ES-I3 (cell line): ENCODE results near the gene TMPRSS9.
"Not testable (repeated sequence)": the region's sequence is repeated elsewhere in the genome, so short reads cannot be mapped to it uniquely, and the experiment has no call there.

Source experiments
- H3K36me3 ChIP-seq: 2 replicates; pipeline ENCODE4 v1.6.1; 2013; ENCODE audit warnings: mild to moderate bottlenecking, low read length, control low read depth, moderate library complexity; ENCODE audit not compliant: insufficient read depth
- H3K4me1 ChIP-seq: 2 replicates; pipeline ENCODE4 v1.6.1; 2013; ENCODE audit warnings: mild to moderate bottlenecking, control low read depth, low read length; ENCODE audit not compliant: insufficient read depth
- H3K9ac ChIP-seq: 2 replicates; pipeline ENCODE4 v1.6.1; 2013; ENCODE audit warnings: low read depth, mild to moderate bottlenecking, low read length, moderate library complexity
- H3K9me3 ChIP-seq: 2 replicates; pipeline ENCODE4 v1.6.1; 2013; ENCODE audit warnings: mild to moderate bottlenecking, low read length, moderate library complexity; ENCODE audit not compliant: control insufficient read depth, insufficient read depth

TMPRSS9 gene

GRCh38 chr19:2455851-2456570 lies 95.9 kb downstream of the TMPRSS9 start:
- Histone ChIP-seq H3K4me1 (peaks cover 11% of the 10 kb centered on the region; the same call in 1 of the 2 replicates), H3K9ac (peak overlapping the region; percentile 82), H3K36me3 (no peaks in the 10 kb centered on the region; the same call in 1 of the 2 replicates), H3K9me3 (no peaks in the 10 kb centered on the region)

DNA sequence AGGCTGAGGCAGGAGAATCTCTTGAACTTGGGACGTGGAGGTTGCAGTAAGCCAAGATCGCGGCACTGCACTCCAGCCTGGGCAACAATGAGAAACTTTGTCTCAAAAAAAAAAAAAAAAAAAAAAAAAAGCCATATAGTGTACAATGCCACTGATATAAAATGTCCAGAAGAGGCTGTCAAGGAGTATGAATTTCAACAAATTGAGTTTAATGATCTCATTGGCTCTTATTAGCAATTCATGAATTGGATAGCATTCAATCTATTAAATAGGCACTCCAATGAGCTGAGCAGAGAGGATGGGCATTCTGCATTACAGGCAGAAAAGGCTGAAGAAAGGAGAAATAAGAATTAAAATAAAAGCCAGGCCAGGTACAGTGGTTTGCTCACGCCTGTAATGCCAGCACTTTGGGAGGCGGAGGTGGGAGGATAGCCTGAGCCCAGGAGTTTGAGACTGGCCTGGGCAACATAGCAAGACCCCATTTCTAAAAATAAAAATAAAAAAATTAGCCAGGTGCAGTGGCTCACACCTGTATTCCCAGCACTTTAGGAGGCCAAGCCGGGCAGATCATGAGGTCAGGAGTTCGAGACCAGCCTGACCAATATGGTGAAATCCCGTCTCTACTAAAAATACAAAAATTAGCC lies 97.5 kb downstream of the TMPRSS9 start:
- Histone ChIP-seq H3K9me3 (no peaks in the 10 kb centered on the region), H3K4me1 (peaks cover 11% of the 10 kb centered on the region; the same call in 1 of the 2 replicates), H3K9ac (peak overlapping the region; percentile 28; the same call in 1 of the 2 replicates), H3K36me3 (no peaks in the 10 kb centered on the region)

DNA sequence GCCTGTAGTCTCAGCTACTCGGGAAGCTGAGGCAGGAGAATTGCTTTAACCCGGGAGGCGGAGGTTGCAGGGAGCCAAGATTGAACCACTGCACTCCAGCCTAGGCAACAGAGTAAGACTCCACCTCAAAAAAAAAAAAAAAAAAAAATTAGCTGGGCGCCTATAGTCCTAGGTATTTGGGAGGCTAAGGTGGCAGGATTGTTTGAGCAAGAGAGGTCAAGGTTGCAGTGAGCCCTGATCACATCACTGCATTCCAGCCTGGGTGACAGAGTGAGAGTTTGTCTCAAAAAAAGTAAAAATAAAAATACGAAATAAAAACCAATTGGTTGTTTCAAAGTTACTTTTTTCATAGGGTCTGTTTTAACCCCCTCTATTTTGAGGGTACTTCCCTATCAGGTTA lies 98.0 kb downstream of the TMPRSS9 start:
- Histone ChIP-seq H3K9me3 (no peaks in the 10 kb centered on the region), H3K9ac (no peak overlapping the region), H3K36me3 (no peaks in the 10 kb centered on the region), H3K4me1 (peaks cover 10% of the 10 kb centered on the region; the same call in 1 of the 2 replicates)

- not testable (repeated sequence) for H3K36me3 ChIP-seq, H3K4me1 ChIP-seq, H3K9ac ChIP-seq, H3K9me3 ChIP-seq
These were observed 98.7 kb downstream of the TMPRSS9 start for GRCh38 chr19:2458776-2459175.

DNA sequence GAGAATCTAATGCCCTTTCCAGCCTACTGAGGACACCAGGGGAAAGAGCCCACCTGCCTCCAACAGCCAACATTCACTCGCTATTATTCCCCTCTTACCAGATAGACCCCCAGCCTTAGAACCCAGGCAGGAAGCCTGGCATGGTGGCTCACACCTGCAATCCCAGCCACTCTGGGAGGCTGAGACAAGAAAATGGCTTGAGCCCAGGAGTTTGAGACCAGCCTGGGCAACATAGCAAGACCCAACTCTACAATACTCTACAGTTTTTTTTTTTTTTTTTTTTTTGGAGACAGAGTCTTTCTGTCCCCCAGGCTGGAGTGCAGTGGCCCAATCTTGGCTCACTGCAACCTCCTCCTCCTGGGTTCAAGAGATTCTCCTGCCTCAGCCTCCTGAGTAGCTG lies 100.2 kb downstream of the TMPRSS9 start:
- Histone ChIP-seq H3K4me1 (no peaks in the 10 kb centered on the region), H3K9ac (no peak overlapping the region), H3K9me3 (no peaks in the 10 kb centered on the region), H3K36me3 (no peaks in the 10 kb centered on the region)

GRCh38 chr19:2461751-2462634 lies 101.9 kb downstream of the TMPRSS9 start:
- no peaks in the 10 kb centered on the region for H3K4me1 ChIP-seq
- no peaks in the 10 kb centered on the region for H3K9me3 ChIP-seq
- H3K36me3 ChIP-seq: no peaks in the 10 kb centered on the region
- peak overlapping the region; percentile 59; the same call in 1 of the 2 replicates for H3K9ac ChIP-seq

GRCh38 chr19:2462635-2463421 lies 102.8 kb downstream of the TMPRSS9 start:
- Histone ChIP-seq H3K36me3 (no peaks in the 10 kb centered on the region), H3K4me1 (no peaks in the 10 kb centered on the region), H3K9ac (peak overlapping the region; percentile 59; the same call in 1 of the 2 replicates), H3K9me3 (no peaks in the 10 kb centered on the region)

DNA sequence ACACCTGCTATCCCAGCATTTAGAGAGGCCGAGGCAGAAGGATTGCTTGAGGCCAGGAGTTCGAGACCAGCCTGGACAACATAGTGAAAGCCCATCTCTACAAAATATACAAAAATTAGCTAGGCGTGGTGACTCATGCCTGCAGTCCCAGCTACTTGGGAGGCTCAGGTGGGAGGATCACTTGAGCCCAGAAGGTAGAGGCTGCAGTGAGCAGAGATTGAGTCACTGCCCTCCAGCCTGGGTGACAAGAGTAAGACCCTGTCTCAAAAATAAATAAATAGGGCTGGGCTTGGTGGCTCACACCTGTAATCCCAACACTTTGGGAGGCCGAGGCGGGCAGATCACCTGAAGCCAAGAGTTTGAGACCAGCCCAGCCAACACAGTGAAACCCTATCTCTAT lies 103.6 kb downstream of the TMPRSS9 start:
- not testable (repeated sequence) for H3K9ac ChIP-seq, H3K36me3 ChIP-seq, H3K4me1 ChIP-seq, H3K9me3 ChIP-seq

DNA sequence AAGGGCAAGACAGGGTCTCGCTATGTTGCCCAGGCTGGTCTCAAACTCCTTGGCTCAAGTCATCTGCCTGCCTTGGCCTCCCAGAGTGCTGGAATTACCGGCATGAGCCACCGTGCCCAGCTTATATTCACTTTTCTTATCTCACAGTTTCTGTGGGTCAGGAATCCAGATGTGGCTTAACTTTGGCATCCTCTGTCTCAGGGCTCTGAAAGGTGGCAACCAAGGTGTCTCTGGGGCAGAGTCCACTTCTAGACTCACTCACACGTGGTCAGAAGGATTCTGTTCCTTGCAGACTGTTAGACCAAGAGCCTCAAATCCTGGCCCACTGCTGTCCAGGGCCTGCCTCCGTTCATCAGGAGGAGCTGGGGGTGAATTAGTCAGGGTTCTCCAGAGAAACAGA lies 104.3 kb downstream of the TMPRSS9 start:
- H3K9ac ChIP-seq: no peak overlapping the region
- peaks cover 4% of the 10 kb centered on the region for H3K4me1 ChIP-seq
- H3K36me3 ChIP-seq: no peaks in the 10 kb centered on the region
- H3K9me3 ChIP-seq: no peaks in the 10 kb centered on the region

DNA sequence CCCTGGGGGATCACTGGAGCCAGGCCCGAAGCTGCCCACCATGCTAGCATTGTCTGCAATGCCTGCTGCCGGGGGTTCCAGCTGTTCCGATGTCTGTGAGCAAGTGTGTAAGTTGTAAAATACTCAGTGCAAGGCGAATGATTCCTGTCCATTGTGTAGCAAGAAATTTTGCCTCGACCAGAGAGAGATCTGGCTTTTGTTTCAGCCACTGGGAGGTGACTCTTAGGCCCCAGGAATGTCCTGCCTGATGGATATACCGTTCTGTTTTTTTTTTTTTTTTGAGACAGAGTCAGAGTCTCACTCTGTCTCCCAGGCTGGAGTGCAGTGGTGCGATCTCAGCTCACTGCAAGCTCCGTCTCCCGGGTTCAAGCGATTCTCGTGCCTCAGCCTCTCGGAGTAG lies 108.5 kb downstream of the TMPRSS9 start:
- Histone ChIP-seq H3K9me3 (no peaks in the 10 kb centered on the region), H3K36me3 (no peaks in the 10 kb centered on the region), H3K4me1 (peaks cover 4% of the 10 kb centered on the region), H3K9ac (no peak overlapping the region)

DNA sequence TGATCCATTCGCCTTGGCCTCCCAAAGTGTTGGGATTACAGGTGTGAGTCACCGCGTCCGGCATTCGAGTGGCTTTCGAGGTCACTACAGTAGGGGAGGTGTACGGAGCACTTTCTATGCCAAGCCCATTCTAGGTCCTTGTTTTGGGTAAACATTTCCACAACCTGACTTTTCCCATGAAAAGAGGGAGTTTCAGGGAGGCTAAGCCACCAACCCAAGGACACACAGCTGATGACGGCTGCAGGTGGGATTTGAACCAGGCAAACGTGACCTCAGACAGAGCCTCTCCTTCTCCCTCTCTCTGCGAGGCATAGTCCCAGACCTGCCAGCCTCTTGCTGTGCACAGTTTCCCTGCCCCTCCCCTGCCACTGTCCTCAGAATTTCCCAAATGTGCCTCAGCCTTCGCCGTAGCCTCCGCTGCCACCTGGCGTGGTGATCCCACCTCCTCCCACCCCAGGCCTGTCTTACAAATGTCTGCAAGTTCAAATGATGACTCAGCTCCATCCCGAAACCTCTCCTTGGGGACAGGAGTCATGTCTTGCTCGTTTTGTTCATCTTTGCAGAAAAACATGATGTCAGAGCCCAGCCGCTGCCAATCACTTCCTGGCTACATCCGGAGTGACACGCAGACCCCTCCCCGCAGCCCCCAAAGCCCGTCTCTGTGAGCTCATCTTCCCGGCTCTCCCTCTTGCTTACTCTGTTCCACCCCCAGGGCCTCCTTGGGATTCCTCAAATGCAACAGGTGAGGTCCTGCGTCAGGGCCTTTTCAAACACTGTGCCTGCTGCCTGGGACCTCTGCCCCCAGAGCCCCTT lies 109.2 kb downstream of the TMPRSS9 start:
- Histone ChIP-seq H3K9me3 (no peaks in the 10 kb centered on the region), H3K4me1 (peaks cover 4% of the 10 kb centered on the region), H3K9ac (no peak overlapping the region), H3K36me3 (no peaks in the 10 kb centered on the region)

DNA sequence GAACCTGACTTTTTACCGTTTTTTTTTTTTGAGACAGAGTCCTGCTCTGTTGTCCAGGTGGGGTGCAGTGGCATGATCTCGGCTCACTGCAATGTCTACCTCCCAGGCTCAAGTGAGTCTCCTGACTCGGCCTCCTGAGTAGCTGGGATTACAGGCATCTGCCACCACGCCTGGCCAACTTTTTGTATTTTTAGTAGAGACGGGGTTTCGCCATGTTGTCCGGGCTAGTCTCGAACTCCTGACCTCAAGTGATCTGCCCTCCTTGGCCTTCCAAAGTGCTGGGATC lies 109.8 kb downstream of the TMPRSS9 start:
- not testable (repeated sequence) for H3K4me1 ChIP-seq, H3K9me3 ChIP-seq, H3K36me3 ChIP-seq, H3K9ac ChIP-seq

GRCh38 chr19:2474232-2475017 lies 114.4 kb downstream of the TMPRSS9 start:
- Histone ChIP-seq H3K9ac (peak overlapping the region; percentile 49; the same call in 1 of the 2 replicates), H3K4me1 (no peaks in the 10 kb centered on the region), H3K36me3 (no peaks in the 10 kb centered on the region), H3K9me3 (no peaks in the 10 kb centered on the region)
